GM12892 (cell line): ENCODE results near the gene OSBP.

Experiments used
- POLR2A ChIP-seq: IDR thresholded peaks from 2 replicates; pipeline ENCODE4 v1.6.1; 2011; ENCODE audit warnings: low read depth, low read length, control low read depth
- POLR2AphosphoS5 ChIP-seq: IDR thresholded peaks from 2 replicates; pipeline ENCODE4 v1.6.1; 2011; ENCODE audit warnings: low read depth, low read length, control low read depth
- TAF1 ChIP-seq: IDR thresholded peaks from 2 replicates; pipeline ENCODE4 v1.6.1; 2011; ENCODE audit warnings: low read depth, mild to moderate bottlenecking, control low read depth, low read length, borderline replicate concordance

DNA sequence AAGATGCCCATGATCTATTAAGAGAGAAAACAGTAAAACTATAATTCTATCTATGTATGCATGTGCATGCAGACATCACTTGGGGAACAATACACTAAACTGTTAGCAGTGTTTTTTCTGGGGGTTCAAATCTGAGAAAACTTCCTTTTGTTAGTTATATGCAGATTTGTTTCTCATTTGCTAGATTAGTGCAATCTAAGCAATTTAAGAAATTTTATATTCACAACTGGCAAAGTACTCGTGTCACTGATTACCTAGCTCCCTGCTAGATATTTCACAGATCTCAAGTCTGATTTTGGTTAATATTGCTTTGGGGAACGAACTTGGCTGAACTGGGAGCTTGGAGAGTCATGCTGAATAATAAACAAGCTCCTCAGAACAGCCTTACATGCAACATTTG lies 14.9 kb upstream of the OSBP start:
- TF ChIP-seq POLR2A = no peak
- no peak for TF ChIP-seq POLR2AphosphoS5
- TF ChIP-seq TAF1 = no peak
